H1 (cell line): ENCODE data around the gene PCDHGA1. TPM values are rescaled to one million over a fixed set of nuclear protein-coding genes. Genes with fewer than 3 reads are reported as not detected.

ENCODE experiments used
- CTCF ChIA-PET: fragments of 300-600 bp; sonication (Branson Sonifier 250); formaldehyde crosslinking; loops from one replicate; lab custom pipeline; 2021; ENCODE audit not compliant: partially characterized antibody; lab: Charles Lee
- POLR2A ChIA-PET: fragments of 300-600 bp; sonication (Branson Sonifier 250); formaldehyde crosslinking; loops from one replicate; lab custom pipeline; 2021; ENCODE audit warnings: inconsistent platforms; ENCODE audit not compliant: partially characterized antibody; lab: Charles Lee
- DNase-seq, 2 experiments: peaks; one replicate each; pipeline versions ENCODE4 v3.0.0 to v3.0.0-alpha.2; 2010 to 2022; ENCODE audit warnings: low spot score in 2 of 2, low read depth in 1 of 2, mixed read lengths in 1 of 2
- FAIRE-seq: peaks from 2 replicates; lab custom pipeline; 2011; peaks lifted over from hg19 to GRCh38; lab: Jason Lieb, UNC
- H2AFZ ChIP-seq: 2 replicates; pipeline ENCODE4 v1.8.1; 2012; ENCODE audit warnings: low read length, inconsistent platforms
- H2AK5ac ChIP-seq: 2 replicates; pipeline ENCODE4 v1.6.1; 2013; ENCODE audit warnings: low read depth, low read length
- H2BK120ac ChIP-seq: replicated peaks from 2 replicates; pipeline ENCODE3; 2013; ENCODE audit warnings: low read depth, low read length, inconsistent platforms
- H2BK12ac ChIP-seq: 2 replicates; pipeline ENCODE4 v1.6.1; 2013; ENCODE audit warnings: low read depth, low read length
- H2BK15ac ChIP-seq: 2 replicates; pipeline ENCODE4 v1.6.1; 2013; ENCODE audit warnings: low read length
- H2BK20ac ChIP-seq: 2 replicates; pipeline ENCODE4 v1.6.1; 2013; ENCODE audit warnings: low read length
- H2BK5ac ChIP-seq: 2 replicates; pipeline ENCODE4 v1.6.1; 2013; ENCODE audit warnings: low read depth, low read length
- H3K14ac ChIP-seq: 2 replicates; pipeline ENCODE4 v1.6.1; 2013; ENCODE audit warnings: inconsistent platforms; ENCODE audit not compliant: insufficient read length
- H3K18ac ChIP-seq: 2 replicates; pipeline ENCODE4 v1.6.1; 2013; ENCODE audit warnings: low read length; ENCODE audit errors: extremely low read depth
- H3K23ac ChIP-seq: 2 replicates; pipeline ENCODE4 v1.6.1; 2013; ENCODE audit warnings: inconsistent platforms; ENCODE audit not compliant: insufficient read length
- H3K23me2 ChIP-seq: 2 replicates; pipeline ENCODE4 v1.6.1; 2013; ENCODE audit warnings: low read depth, low read length
- H3K27ac ChIP-seq: 2 replicates; pipeline ENCODE4 v1.6.1; 2011; ENCODE audit warnings: low read depth, low read length, inconsistent platforms
- H3K27me3 ChIP-seq, 4 experiments: replicated peaks in 1 of 4; 1 replicate in 1 of 4; 2 replicates in 3 of 4; pipeline versions ENCODE4 v1.6.1 to v1.8.1; 2011 to 2013; ENCODE audit warnings: low read length in 3 of 4, mild to moderate bottlenecking in 3 of 4, inconsistent platforms in 2 of 4, mixed read lengths in 2 of 4, moderate library complexity in 1 of 4; ENCODE audit not compliant: control insufficient read depth in 3 of 4, insufficient read depth in 3 of 4; ENCODE audit errors: extremely low read depth in 1 of 4
- H3K36me3 ChIP-seq, 4 experiments: 2 replicates each; pipeline versions ENCODE4 v1.6.1 to v1.8.1; 2011 to 2013; ENCODE audit warnings: mild to moderate bottlenecking in 4 of 4, low read length in 3 of 4, moderate library complexity in 2 of 4, control low read depth in 1 of 4, inconsistent platforms in 1 of 4; ENCODE audit not compliant: insufficient read depth in 4 of 4, control insufficient read depth in 2 of 4
- H3K4ac ChIP-seq: replicated peaks from 2 replicates; pipeline ENCODE3; 2013; ENCODE audit warnings: low read length, low read depth, mixed read lengths, inconsistent platforms; ENCODE audit not compliant: insufficient read length
- H3K4me1 ChIP-seq, 4 experiments: replicated peaks in 1 of 4; 1 replicate in 1 of 4; 2 replicates in 3 of 4; pipeline versions ENCODE4 v1.6.1 to v1.8.1; 2011 to 2013; ENCODE audit warnings: low read length in 3 of 4, inconsistent platforms in 2 of 4, mixed read lengths in 1 of 4; ENCODE audit not compliant: insufficient read depth in 4 of 4, control insufficient read depth in 3 of 4
- H3K4me2 ChIP-seq, 2 experiments: 2 replicates each; pipeline versions ENCODE4 v1.6.1 to v1.8.1; 2011 to 2013; ENCODE audit warnings: low read depth in 2 of 2, low read length in 2 of 2, control low read depth in 1 of 2, inconsistent platforms in 1 of 2, mild to moderate bottlenecking in 1 of 2; ENCODE audit not compliant: insufficient read depth in 1 of 2
- H3K4me3 ChIP-seq, 4 experiments: fragments of 200-600, 300-600 bp in 1 of 4; sonication (generic), shearing (Covaris generic), sonication (Bioruptor Twin) in 1 of 4; 2 replicates each; pipeline versions ENCODE4 v1.5.1 to v1.8.1; 2011 to 2016; ENCODE audit warnings: low read length in 4 of 4, low read depth in 3 of 4, control low read depth in 2 of 4, inconsistent platforms in 2 of 4, mild to moderate bottlenecking in 2 of 4, mixed read lengths in 1 of 4, moderate library complexity in 1 of 4; ENCODE audit not compliant: insufficient read depth in 2 of 4; ENCODE audit errors: extremely low read depth in 1 of 4
- H3K56ac ChIP-seq: replicated peaks from 2 replicates; pipeline ENCODE3; 2013; ENCODE audit warnings: low read depth, mild to moderate bottlenecking, mixed read lengths, low read length, inconsistent platforms; ENCODE audit not compliant: insufficient read length
- H3K79me1 ChIP-seq: 2 replicates; pipeline ENCODE4 v1.6.1; 2013; ENCODE audit warnings: low read depth, low read length, control low read depth
- H3K79me2 ChIP-seq, 2 experiments: 2 replicates each; pipeline versions ENCODE4 v1.6.1 to v1.8.1; 2012 to 2013; ENCODE audit warnings: low read length in 2 of 2, mild to moderate bottlenecking in 2 of 2, inconsistent platforms in 1 of 2; ENCODE audit not compliant: insufficient read depth in 2 of 2, control insufficient read depth in 1 of 2
- H3K9ac ChIP-seq, 4 experiments: replicated peaks in 1 of 4; 1 replicate in 1 of 4; 2 replicates in 3 of 4; pipeline versions ENCODE4 v1.6.1 to v1.8.1; 2011 to 2013; ENCODE audit warnings: low read depth in 3 of 4, low read length in 3 of 4, control low read depth in 2 of 4, mild to moderate bottlenecking in 2 of 4, moderate library complexity in 2 of 4, inconsistent platforms in 1 of 4; ENCODE audit errors: extremely low read depth in 1 of 4
- H3K9me3 ChIP-seq, 2 experiments: 2 replicates each; pipeline versions ENCODE4 v1.6.1 to v1.8.1; 2012 to 2013; ENCODE audit warnings: mild to moderate bottlenecking in 2 of 2, moderate library complexity in 2 of 2, control low read depth in 1 of 2, inconsistent platforms in 1 of 2, low read depth in 1 of 2, low read length in 1 of 2, mixed read lengths in 1 of 2; ENCODE audit not compliant: insufficient read depth in 2 of 2
- H4K20me1 ChIP-seq, 2 experiments: replicated peaks in 1 of 2; 2 replicates each; pipeline versions ENCODE3 to v1.8.1; 2011 to 2013; ENCODE audit warnings: inconsistent platforms in 2 of 2, low read length in 2 of 2, mild to moderate bottlenecking in 1 of 2; ENCODE audit not compliant: insufficient read depth in 2 of 2, control insufficient read depth in 1 of 2
- H4K5ac ChIP-seq: 2 replicates; pipeline ENCODE4 v1.6.1; 2013; ENCODE audit warnings: low read length, low read depth, mixed read lengths, inconsistent platforms; ENCODE audit not compliant: insufficient read length
- H4K8ac ChIP-seq: 2 replicates; pipeline ENCODE4 v1.8.0; 2013; ENCODE audit warnings: mild to moderate bottlenecking, moderate library complexity, low read length, inconsistent platforms; ENCODE audit not compliant: insufficient read depth; ENCODE audit errors: extremely low read depth
- H4K91ac ChIP-seq: replicated peaks from 2 replicates; pipeline ENCODE3; 2013; ENCODE audit warnings: low read length, mixed read lengths, inconsistent platforms; ENCODE audit not compliant: insufficient read length
- ATF2 ChIP-seq: IDR thresholded peaks from 2 replicates; pipeline ENCODE4 v1.6.1; 2012; ENCODE audit warnings: low read length, inconsistent platforms
- ATF3 ChIP-seq: IDR thresholded peaks from 2 replicates; pipeline ENCODE4 v1.6.1; 2011; ENCODE audit warnings: low read depth, mild to moderate bottlenecking, low read length; ENCODE audit not compliant: insufficient read depth
- BACH1 ChIP-seq: IDR thresholded peaks from 2 replicates; pipeline ENCODE4 v1.6.1; 2012; ENCODE audit warnings: low read length, improper control_type of control experiment
- CBX5 ChIP-seq: fragments of 300-800, 300-1000 bp; sonication (generic); IDR thresholded peaks from 2 replicates; pipeline ENCODE4 v1.7.1; 2016; ENCODE audit warnings: antibody characterized with exemption, low read length, low read depth
- EZH2 ChIP-seq: fragments of 200-600 bp; sonication (generic); IDR thresholded peaks from 2 replicates; pipeline ENCODE4 v1.7.1; 2012; ENCODE audit warnings: low read depth, mild to moderate bottlenecking, moderate library complexity, low read length, inconsistent platforms; ENCODE audit not compliant: severe bottlenecking
- HDAC6 ChIP-seq: IDR thresholded peaks from one replicate; pipeline ENCODE4 v1.7.1; 2012; ENCODE audit warnings: low read depth, mild to moderate bottlenecking, inconsistent platforms, low read length, moderate library complexity
- KDM5A ChIP-seq: fragments of 200-600 bp; IDR thresholded peaks from 2 replicates; pipeline ENCODE4 v1.7.1; 2012; ENCODE audit warnings: mild to moderate bottlenecking, low read length, inconsistent platforms, mixed read lengths
- RNF2 ChIP-seq: fragments of 200-900, 300-1000 bp; sonication (generic); IDR thresholded peaks from 2 replicates; pipeline ENCODE4 v1.7.1; 2016; ENCODE audit warnings: borderline replicate concordance, low read depth, mild to moderate bottlenecking, antibody characterized with exemption, low read length; ENCODE audit not compliant: poor library complexity, severe bottlenecking; ENCODE audit errors: missing control alignments
- SP1 ChIP-seq: IDR thresholded peaks from 2 replicates; pipeline ENCODE4 v1.6.1; 2011; ENCODE audit warnings: low read depth, low read length
- TAF1 ChIP-seq: IDR thresholded peaks from 2 replicates; pipeline ENCODE4 v1.6.1; 2011; ENCODE audit warnings: mild to moderate bottlenecking, low read depth, low read length
- ZNF274 ChIP-seq: IDR thresholded peaks from 2 replicates; pipeline ENCODE4 v1.7.0; 2012; ENCODE audit warnings: low read length, borderline replicate concordance; ENCODE audit errors: extremely low read depth
- WGBS, 2 experiments: shearing (Covaris generic) in 1 of 2; methylation state at CpG; one replicate each; pipeline versions ENCODE4 v1.1.6 to v1.1.7; 2013 to 2015; ENCODE audit warnings: low lambda C conversion rate in 2 of 2, mixed read lengths in 2 of 2, inconsistent platforms in 1 of 2, low coverage in 1 of 2, missing lambda C conversion rate in 1 of 2; ENCODE audit not compliant: insufficient replicate concordance in 2 of 2, insufficient coverage in 1 of 2, insufficient read length in 1 of 2; ENCODE audit errors: extremely low coverage in 1 of 2, missing lambda C conversion rate in 1 of 2; 5-methylcytosine and 5-hydroxymethylcytosine counted together
- polyA plus RNA-seq, 7 experiments: library from polyadenylated mRNA; depleted of rRNA in 3 of 7; stranded (reverse) in 5 of 7; unstranded in 2 of 7; fragments of >200 nt in 5 of 7; fragments of 200-250 nt in 2 of 7; gene quantifications; 1 replicate in 5 of 7; 2 replicates in 1 of 7; 4 replicates in 1 of 7; pipeline versions ENCODE4 v1.2.1 to v1.2.3, GENCODE V29; 2011 to 2013; ENCODE audit warnings: missing spikeins in 2 of 7, mixed read lengths in 2 of 7
- total RNA-seq: library from RNA; stranded (reverse); fragmentation: NEBNext Ultra II Directional; extraction: Animal tissue kit (Norgen Biotek cat#: 25700); gene quantifications from 2 replicates; pipeline ENCODE4 v1.2.1, GENCODE V29; 2021

The PCDHGA1 gene
- total and polyA plus RNA-seq, 2 of the 8 experiments (the other 6 are each of a cell fraction or from before 2014, with no cell fraction given): 0.57 to 0.89 TPM

GRCh38 chr5:141477815-141478214 is 147.5 kb downstream of the PCDHGA1 start:
- Histone ChIP-seq H3K27me3 (peaks cover 11 to 24% (median 23%) of the 10 kb centered on the region in 4 experiments), H3K79me1 (no peaks in the 10 kb centered on the region), H3K23me2 (no peaks in the 10 kb centered on the region; the same call in 1 of the 2 replicates), H2BK120ac (no peak overlapping the region), H3K27ac (no peak overlapping the region), H3K18ac (no peak overlapping the region), H3K9me3 (no peaks in the 10 kb centered on the region), H2BK20ac (no peak overlapping the region), H2AFZ (no peak overlapping the region), H3K4me3 (peak overlapping the region in 1 of 4 experiments; percentile 41; a peak in 2 of 8 replicates), H3K9ac (no peak overlapping the region), H2BK12ac (no peak overlapping the region), H3K36me3 (no peaks in the 10 kb centered on the region), H2AK5ac (no peak overlapping the region), H4K5ac (no peak overlapping the region), H4K20me1 (peaks cover 0 to 14% of the 10 kb centered on the region in 2 experiments), H2BK5ac (no peak overlapping the region), H4K8ac (no peak overlapping the region; the same call in 1 of the 2 replicates), H3K4me2 (peak overlapping the region; percentile 30; a peak in 3 of 4 replicates), H3K4me1 (peaks cover 0 to 5% (median 3%) of the 10 kb centered on the region in 4 experiments; a peak in 4 of 7 replicates), H3K56ac (no peak overlapping the region), H3K79me2 (no peaks in the 10 kb centered on the region), H2BK15ac (no peak overlapping the region), H3K4ac (no peak overlapping the region), H3K14ac (no peak overlapping the region), H3K23ac (no peak overlapping the region), H4K91ac (no peak overlapping the region)
- WGBS, 2 experiments: 85% methylated on average over 13 of the region's 13 CpGs; no CpG with 5 or more reads in 1 of the 2 experiments
- DNase-seq (no peak), FAIRE-seq (no peak)
- CTCF ChIA-PET: interaction anchor here (0.7 to 8.6 kb wide), 49 partner anchors 8 to 342 kb away, joined by 3 to 218 read pairs (median 5); partner anchors contain the start of genes PCDHB10, PCDHB12, PCDHB14 and PCDHB15
- POLR2A ChIA-PET: interaction anchor here (1.0 to 1.6 kb wide), 5 partner anchors 12 to 64 kb away, joined by 3 to 5 read pairs (median 3); partner anchors contain the start of gene PCDHGB7
- TF ChIP-seq RNF2 (no peak), ATF3 (no peak), EZH2 (no peak), SP1 (no peak), KDM5A (no peak), CBX5 (no peak), TAF1 (no peak), ZNF274 (no peak), BACH1 (no peak), HDAC6 (no peak), ATF2 (no peak)
